HEK293 (cell line): ENCODE measurements around the gene PDE10A.
A peak's percentile ranks its signal among the peaks of the same experiment; 100 is the strongest.

Experiments used
- BCL11A ChIP-seq: fragments of 450-650 bp; formaldehyde crosslinking; IDR thresholded peaks from 2 replicates; pipeline ENCODE4 v1.5.1; 2016; ENCODE audit warnings: low read depth, missing biosample characterization, missing genetic modification characterization
- GFI1B ChIP-seq: fragments of 450-650 bp; formaldehyde crosslinking; IDR thresholded peaks from 2 replicates; pipeline ENCODE4 v1.5.1; 2016; ENCODE audit warnings: missing biosample characterization, missing genetic modification characterization
- PRDM2 ChIP-seq: fragments of 450-650 bp; formaldehyde crosslinking; IDR thresholded peaks from 2 replicates; pipeline ENCODE4 v1.5.1; 2016; ENCODE audit warnings: missing biosample characterization, missing genetic modification characterization, borderline replicate concordance
- PRDM4 ChIP-seq: fragments of 450-650 bp; formaldehyde crosslinking; IDR thresholded peaks from 2 replicates; pipeline ENCODE4 v1.5.1; 2017; ENCODE audit warnings: missing biosample characterization, missing genetic modification characterization
- SCRT1 ChIP-seq: fragments of 450-650 bp; formaldehyde crosslinking; IDR thresholded peaks from 2 replicates; pipeline ENCODE4 v1.5.1; 2016; ENCODE audit warnings: missing biosample characterization, missing genetic modification characterization, borderline replicate concordance
- ZBTB20 ChIP-seq: fragments of 450-650 bp; formaldehyde crosslinking; IDR thresholded peaks from 2 replicates; pipeline ENCODE4 v1.5.1; 2016; ENCODE audit warnings: missing biosample characterization, missing genetic modification characterization
- ZBTB21 ChIP-seq: fragments of 450-650 bp; formaldehyde crosslinking; IDR thresholded peaks from 2 replicates; pipeline ENCODE4 v1.5.1; 2017; ENCODE audit warnings: missing biosample characterization, missing genetic modification characterization
- ZEB2 ChIP-seq: fragments of 450-650 bp; formaldehyde crosslinking; IDR thresholded peaks from 2 replicates; pipeline ENCODE4 v1.5.1; 2016; ENCODE audit warnings: missing biosample characterization, missing genetic modification characterization
- ZIC2 ChIP-seq: fragments of 450-650 bp; formaldehyde crosslinking; IDR thresholded peaks from 2 replicates; pipeline ENCODE4 v1.5.1; 2016; ENCODE audit warnings: missing biosample characterization, missing genetic modification characterization
- ZNF10 ChIP-seq: fragments of 450-650 bp; formaldehyde crosslinking; IDR thresholded peaks from 2 replicates; pipeline ENCODE4 v1.5.1; 2017; ENCODE audit warnings: missing biosample characterization, missing genetic modification characterization
- ZNF138 ChIP-seq: fragments of 450-650 bp; formaldehyde crosslinking; IDR thresholded peaks from 2 replicates; pipeline ENCODE4 v1.5.1; 2016; ENCODE audit warnings: missing biosample characterization, missing genetic modification characterization, borderline replicate concordance
- ZNF146 ChIP-seq: fragments of 450-650 bp; formaldehyde crosslinking; IDR thresholded peaks from 2 replicates; pipeline ENCODE4 v1.5.1; 2016; ENCODE audit warnings: missing biosample characterization, missing genetic modification characterization
- ZNF26 ChIP-seq: fragments of 450-650 bp; formaldehyde crosslinking; IDR thresholded peaks from 2 replicates; pipeline ENCODE4 v1.5.1; 2016; ENCODE audit warnings: missing biosample characterization, missing genetic modification characterization
- ZNF449 ChIP-seq: fragments of 450-650 bp; formaldehyde crosslinking; IDR thresholded peaks from 2 replicates; pipeline ENCODE4 v1.5.1; 2017; ENCODE audit warnings: missing biosample characterization, mild to moderate bottlenecking, missing genetic modification characterization, moderate library complexity
- ZNF473 ChIP-seq: fragments of 450-650 bp; formaldehyde crosslinking; IDR thresholded peaks from 2 replicates; pipeline ENCODE4 v1.5.1; 2017; ENCODE audit warnings: missing biosample characterization, missing genetic modification characterization
- ZNF514 ChIP-seq: fragments of 450-650 bp; formaldehyde crosslinking; IDR thresholded peaks from 2 replicates; pipeline ENCODE4 v1.5.1; 2016; ENCODE audit warnings: missing biosample characterization, missing genetic modification characterization
- ZNF530 ChIP-seq: fragments of 450-650 bp; formaldehyde crosslinking; IDR thresholded peaks from 2 replicates; pipeline ENCODE4 v1.5.1; 2016; ENCODE audit warnings: low read depth, missing biosample characterization, missing genetic modification characterization
- ZNF629 ChIP-seq: fragments of 450-650 bp; formaldehyde crosslinking; IDR thresholded peaks from 2 replicates; pipeline ENCODE4 v1.5.1; 2017; ENCODE audit warnings: missing biosample characterization, missing genetic modification characterization
- ZNF654 ChIP-seq: fragments of 450-650 bp; formaldehyde crosslinking; IDR thresholded peaks from 2 replicates; pipeline ENCODE4 v1.5.1; 2016; ENCODE audit warnings: low read depth, missing biosample characterization, missing genetic modification characterization
- ZNF677 ChIP-seq: fragments of 450-650 bp; IDR thresholded peaks from 2 replicates; pipeline ENCODE4 v1.5.0; 2018; ENCODE audit warnings: missing biosample characterization, mild to moderate bottlenecking, missing genetic modification characterization, moderate library complexity
- ZNF785 ChIP-seq: fragments of 450-650 bp; formaldehyde crosslinking; IDR thresholded peaks from 2 replicates; pipeline ENCODE4 v1.5.1; 2016; ENCODE audit warnings: missing biosample characterization, missing genetic modification characterization
- ZNF791 ChIP-seq: fragments of 450-650 bp; formaldehyde crosslinking; IDR thresholded peaks from 2 replicates; pipeline ENCODE4 v1.5.1; 2016; ENCODE audit warnings: missing biosample characterization, missing genetic modification characterization
- TF ChIP-seq, protein P1 (sequence below): IDR thresholded peaks from 2 replicates; pipeline ENCODE4 v1.6.1; 2011; ENCODE audit warnings: mild to moderate bottlenecking, low read depth, low read length, borderline replicate concordance
- TF ChIP-seq, protein P2 (sequence below): fragments of 450-650 bp; formaldehyde crosslinking; IDR thresholded peaks from 2 replicates; pipeline ENCODE4 v1.5.1; 2017; ENCODE audit warnings: missing biosample characterization, missing genetic modification characterization
- TF ChIP-seq, protein P3 (sequence below): fragments of 450-650 bp; formaldehyde crosslinking; IDR thresholded peaks from 2 replicates; pipeline ENCODE4 v1.5.1; 2016; ENCODE audit warnings: missing biosample characterization, missing genetic modification characterization

Gene PDE10A

DNA sequence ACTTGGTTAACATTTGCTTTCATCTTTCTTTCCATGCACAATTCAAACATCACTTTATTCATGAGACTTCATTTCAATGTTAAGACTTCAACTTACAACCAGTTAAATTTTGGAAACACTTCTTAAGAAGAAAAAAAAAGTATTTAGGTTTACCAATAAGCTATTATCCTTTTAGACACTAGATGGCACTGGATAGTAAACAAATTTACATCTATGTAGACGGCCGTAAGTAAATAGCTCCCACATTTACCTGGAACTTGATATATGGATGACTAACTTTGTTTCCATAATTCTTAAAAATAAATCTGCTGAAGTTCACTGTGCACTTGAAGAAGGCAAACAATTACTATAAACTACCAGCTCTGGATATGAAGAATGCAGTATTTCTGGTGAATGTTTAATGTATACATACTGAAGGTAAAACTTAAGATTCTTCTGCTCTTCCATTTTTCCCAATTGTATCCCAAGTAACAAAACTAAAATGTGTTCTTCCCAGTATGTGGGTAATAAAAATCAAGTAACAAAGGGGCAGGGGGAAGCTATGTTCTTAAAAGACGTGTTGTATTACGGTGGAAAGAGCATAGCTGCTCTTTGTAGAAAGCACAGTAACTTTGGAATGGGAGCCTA, 223.0 kb downstream of the PDE10A start (continued):
- TF ChIP-seq ZNF26 (tag by site-specific recombination) = no peak
- TF ChIP-seq ZNF10 = no peak
- no peak for TF ChIP-seq BCL11A (tag by site-specific recombination)
- no peak for TF ChIP-seq ZNF530 (tag by site-specific recombination)
- peak; percentile 88 for TF ChIP-seq ZNF654 (tag by site-specific recombination)
- no peak for TF ChIP-seq ZNF138 (tag by site-specific recombination)
- no peak for TF ChIP-seq ZNF785 (tag by site-specific recombination)
- TF ChIP-seq ZIC2 (tag by site-specific recombination) = no peak
- TF ChIP-seq, protein P1, sequence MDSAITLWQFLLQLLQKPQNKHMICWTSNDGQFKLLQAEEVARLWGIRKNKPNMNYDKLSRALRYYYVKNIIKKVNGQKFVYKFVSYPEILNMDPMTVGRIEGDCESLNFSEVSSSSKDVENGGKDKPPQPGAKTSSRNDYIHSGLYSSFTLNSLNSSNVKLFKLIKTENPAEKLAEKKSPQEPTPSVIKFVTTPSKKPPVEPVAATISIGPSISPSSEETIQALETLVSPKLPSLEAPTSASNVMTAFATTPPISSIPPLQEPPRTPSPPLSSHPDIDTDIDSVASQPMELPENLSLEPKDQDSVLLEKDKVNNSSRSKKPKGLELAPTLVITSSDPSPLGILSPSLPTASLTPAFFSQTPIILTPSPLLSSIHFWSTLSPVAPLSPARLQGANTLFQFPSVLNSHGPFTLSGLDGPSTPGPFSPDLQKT = no peak
- TF ChIP-seq PRDM2 (tag by site-specific recombination) = no peak
- no peak for TF ChIP-seq ZNF449
- TF ChIP-seq ZNF473 (tag by site-specific recombination) = no peak
- no peak for TF ChIP-seq SCRT1
- TF ChIP-seq ZNF514 (tag by site-specific recombination) = no peak
- TF ChIP-seq, protein P2, sequence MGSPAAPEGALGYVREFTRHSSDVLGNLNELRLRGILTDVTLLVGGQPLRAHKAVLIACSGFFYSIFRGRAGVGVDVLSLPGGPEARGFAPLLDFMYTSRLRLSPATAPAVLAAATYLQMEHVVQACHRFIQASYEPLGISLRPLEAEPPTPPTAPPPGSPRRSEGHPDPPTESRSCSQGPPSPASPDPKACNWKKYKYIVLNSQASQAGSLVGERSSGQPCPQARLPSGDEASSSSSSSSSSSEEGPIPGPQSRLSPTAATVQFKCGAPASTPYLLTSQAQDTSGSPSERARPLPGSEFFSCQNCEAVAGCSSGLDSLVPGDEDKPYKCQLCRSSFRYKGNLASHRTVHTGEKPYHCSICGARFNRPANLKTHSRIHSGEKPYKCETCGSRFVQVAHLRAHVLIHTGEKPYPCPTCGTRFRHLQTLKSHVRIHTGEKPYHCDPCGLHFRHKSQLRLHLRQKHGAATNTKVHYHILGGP = no peak
- no peak for TF ChIP-seq PRDM4
- TF ChIP-seq ZNF677 (tag by site-specific recombination) = no peak
- TF ChIP-seq, protein P3, sequence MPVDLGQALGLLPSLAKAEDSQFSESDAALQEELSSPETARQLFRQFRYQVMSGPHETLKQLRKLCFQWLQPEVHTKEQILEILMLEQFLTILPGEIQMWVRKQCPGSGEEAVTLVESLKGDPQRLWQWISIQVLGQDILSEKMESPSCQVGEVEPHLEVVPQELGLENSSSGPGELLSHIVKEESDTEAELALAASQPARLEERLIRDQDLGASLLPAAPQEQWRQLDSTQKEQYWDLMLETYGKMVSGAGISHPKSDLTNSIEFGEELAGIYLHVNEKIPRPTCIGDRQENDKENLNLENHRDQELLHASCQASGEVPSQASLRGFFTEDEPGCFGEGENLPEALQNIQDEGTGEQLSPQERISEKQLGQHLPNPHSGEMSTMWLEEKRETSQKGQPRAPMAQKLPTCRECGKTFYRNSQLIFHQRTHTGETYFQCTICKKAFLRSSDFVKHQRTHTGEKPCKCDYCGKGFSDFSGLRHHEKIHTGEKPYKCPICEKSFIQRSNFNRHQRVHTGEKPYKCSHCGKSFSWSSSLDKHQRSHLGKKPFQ (tag by site-specific recombination) = no peak
- no peak for TF ChIP-seq GFI1B (tag by site-specific recombination)
- TF ChIP-seq ZNF146 (tag by site-specific recombination) = no peak
- TF ChIP-seq ZEB2 = peak; percentile 73
- peak; percentile 16; the same call in 1 of the 2 replicates for TF ChIP-seq ZNF629 (tag by site-specific recombination)
- TF ChIP-seq ZBTB21 = no peak
- no peak for TF ChIP-seq ZNF791 (tag by site-specific recombination)
- no peak for TF ChIP-seq ZBTB20 (tag by site-specific recombination)
